Measurements from ENCODE around the gene DDX11.
"Not testable (repeated sequence)": the region's sequence is repeated elsewhere in the genome, so short reads cannot be mapped to it uniquely, and the experiment has no call there.

GRCh38 chr12:31084241-31084640 lies 10.6 kb downstream of the DDX11 start:
- TF ChIP-seq POLR2A (IDR thresholded peaks at IDR 0.05; ENCODE audit: low read depth, low read length); TAF1 (IDR thresholded peaks at IDR 0.05; ENCODE audit: borderline replicate concordance, low read depth, low read length); POLR2AphosphoS5 (IDR thresholded peaks at IDR 0.05; ENCODE audit: low read depth, low read length): not testable (repeated sequence)

All from GM12892 (cell line).